ENCODE data around the gene DOCK11.

DNA sequence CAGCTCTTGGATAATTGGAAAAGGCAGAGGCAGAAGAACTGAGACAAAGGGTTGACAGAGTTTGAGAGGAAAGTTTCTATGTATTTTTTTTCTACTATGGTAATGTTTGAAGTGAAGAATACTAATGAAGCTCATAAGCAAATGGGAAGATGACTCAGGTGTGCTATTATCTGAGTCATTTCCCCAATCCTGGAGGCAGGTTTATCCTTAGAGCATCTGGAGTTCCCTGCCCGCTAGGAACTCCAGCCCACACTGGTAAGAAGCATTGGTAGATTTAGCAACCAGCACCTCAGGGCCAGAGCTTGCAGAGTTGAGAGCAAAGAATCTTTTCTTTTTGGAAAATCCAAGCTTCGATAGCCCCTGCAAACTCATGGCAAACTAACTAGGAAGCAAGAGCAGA, 55.2 kb downstream of the DOCK11 start:
- TF ChIP-seq, protein P1, sequence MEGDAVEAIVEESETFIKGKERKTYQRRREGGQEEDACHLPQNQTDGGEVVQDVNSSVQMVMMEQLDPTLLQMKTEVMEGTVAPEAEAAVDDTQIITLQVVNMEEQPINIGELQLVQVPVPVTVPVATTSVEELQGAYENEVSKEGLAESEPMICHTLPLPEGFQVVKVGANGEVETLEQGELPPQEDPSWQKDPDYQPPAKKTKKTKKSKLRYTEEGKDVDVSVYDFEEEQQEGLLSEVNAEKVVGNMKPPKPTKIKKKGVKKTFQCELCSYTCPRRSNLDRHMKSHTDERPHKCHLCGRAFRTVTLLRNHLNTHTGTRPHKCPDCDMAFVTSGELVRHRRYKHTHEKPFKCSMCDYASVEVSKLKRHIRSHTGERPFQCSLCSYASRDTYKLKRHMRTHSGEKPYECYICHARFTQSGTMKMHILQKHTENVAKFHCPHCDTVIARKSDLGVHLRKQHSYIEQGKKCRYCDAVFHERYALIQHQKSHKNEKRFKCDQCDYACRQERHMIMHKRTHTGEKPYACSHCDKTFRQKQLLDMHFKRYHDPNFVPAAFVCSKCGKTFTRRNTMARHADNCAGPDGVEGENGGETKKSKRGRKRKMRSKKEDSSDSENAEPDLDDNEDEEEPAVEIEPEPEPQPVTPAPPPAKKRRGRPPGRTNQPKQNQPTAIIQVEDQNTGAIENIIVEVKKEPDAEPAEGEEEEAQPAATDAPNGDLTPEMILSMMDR (conservative IDR thresholded peaks at IDR 0.05; ENCODE audit: low read depth, low read length) = no peak
- TF ChIP-seq POLR2A (IDR thresholded peaks at IDR 0.05; ENCODE audit: low read depth, low read length) = no peak
- no peak for TF ChIP-seq SMC3 (IDR thresholded peaks at IDR 0.05; ENCODE audit: low read depth, low read length)
- TF ChIP-seq BHLHE40 (IDR thresholded peaks at IDR 0.05; ENCODE audit: low read depth, low read length) = no peak
- TF ChIP-seq NFE2L2 (IDR thresholded peaks at IDR 0.05; ENCODE audit: low read depth, low read length) = no peak
